Liver (tissue), 9 donors: ENCODE data around the gene TEX53. TPM values are rescaled to one million over a fixed set of nuclear protein-coding genes. Genes with fewer than 3 reads are reported as not detected.

Source experiments
- DNase-seq: peaks from one replicate; pipeline ENCODE4 v3.0.0-alpha.2; 2017; ENCODE audit warnings: low spot score
- H3K27ac ChIP-seq, 2 donors: one replicate each; pipeline ENCODE4 v1.7.0; 2013; ENCODE audit warnings: inconsistent platforms in 2 of 2, low read length in 2 of 2, control low read depth in 1 of 2, low read depth in 1 of 2, mild to moderate bottlenecking in 1 of 2
- H3K27me3 ChIP-seq, 4 donors: one replicate each; pipeline versions ENCODE4 v1.6.1 to v1.7.0; 2013; ENCODE audit warnings: low read length in 3 of 4, inconsistent platforms in 1 of 4, mild to moderate bottlenecking in 1 of 4, moderate library complexity in 1 of 4; ENCODE audit not compliant: control insufficient read depth in 4 of 4, insufficient read depth in 4 of 4
- H3K36me3 ChIP-seq, 4 donors: one replicate each; pipeline versions ENCODE4 v1.6.1 to v1.7.0; 2013; ENCODE audit warnings: low read length in 3 of 4, mild to moderate bottlenecking in 3 of 4, low read depth in 1 of 4, moderate library complexity in 1 of 4; ENCODE audit not compliant: control insufficient read depth in 4 of 4, insufficient read depth in 3 of 4
- H3K4me1 ChIP-seq, 4 donors: one replicate each; pipeline versions ENCODE4 v1.6.1 to v1.7.0; 2013; ENCODE audit warnings: low read length in 3 of 4, mild to moderate bottlenecking in 3 of 4, moderate library complexity in 1 of 4; ENCODE audit not compliant: control insufficient read depth in 4 of 4, insufficient read depth in 4 of 4
- H3K4me3 ChIP-seq, 3 donors: one replicate each; pipeline versions ENCODE4 v1.6.1 to v1.7.0; 2013; ENCODE audit warnings: low read length in 3 of 3, control low read depth in 1 of 3, low read depth in 1 of 3, mild to moderate bottlenecking in 1 of 3
- H3K9ac ChIP-seq, 2 donors: one replicate each; pipeline ENCODE4 v1.7.0; 2013; ENCODE audit warnings: low read length in 2 of 2, mild to moderate bottlenecking in 2 of 2, moderate library complexity in 2 of 2, control low read depth in 1 of 2, low read depth in 1 of 2
- H3K9me3 ChIP-seq, 4 donors: one replicate each; pipeline versions ENCODE4 v1.6.1 to v1.7.0; 2013; ENCODE audit warnings: low read length in 3 of 4; ENCODE audit not compliant: control insufficient read depth in 4 of 4
- ATF3 ChIP-seq: IDR thresholded peaks from 2 replicates; pipeline ENCODE4 v1.6.1; 2016; ENCODE audit warnings: antibody characterized with exemption
- CTCF ChIP-seq: fragments of 150-350 bp; IDR thresholded peaks from 2 replicates; pipeline ENCODE4 v1.5.1; 2017; ENCODE audit warnings: improper control_type of control experiment, low read depth, low read length; ENCODE audit not compliant: missing input control
- EGR1 ChIP-seq, 2 donors: IDR thresholded peaks; 2 replicates each; pipeline ENCODE4 v1.6.1; 2016 to 2018; ENCODE audit warnings: antibody characterized with exemption in 2 of 2, low read depth in 2 of 2
- FOXA1 ChIP-seq: IDR thresholded peaks from 2 replicates; pipeline ENCODE4 v1.6.1; 2016; ENCODE audit warnings: antibody characterized with exemption
- FOXA2 ChIP-seq: IDR thresholded peaks from 2 replicates; pipeline ENCODE4 v1.6.1; 2016; ENCODE audit warnings: antibody characterized with exemption
- GABPA ChIP-seq, 2 donors: IDR thresholded peaks in 1 of 2; conservative IDR thresholded peaks in 1 of 2; 2 replicates each; pipeline ENCODE4 v1.6.1; 2016; ENCODE audit warnings: antibody characterized with exemption in 2 of 2, mild to moderate bottlenecking in 1 of 2, moderate library complexity in 1 of 2
- HNF4A ChIP-seq, 2 donors: conservative IDR thresholded peaks; 2 replicates each; pipeline ENCODE4 v1.6.1; 2016; ENCODE audit warnings: antibody characterized with exemption in 2 of 2, mild to moderate bottlenecking in 2 of 2
- HNF4G ChIP-seq: IDR thresholded peaks from 2 replicates; pipeline ENCODE4 v1.6.1; 2016; ENCODE audit warnings: antibody characterized with exemption
- JUND ChIP-seq, 2 donors: IDR thresholded peaks; 2 replicates each; pipeline ENCODE4 v1.6.1; 2016; ENCODE audit warnings: antibody characterized with exemption in 2 of 2
- NR2F2 ChIP-seq: IDR thresholded peaks from 2 replicates; pipeline ENCODE4 v1.6.1; 2016; ENCODE audit warnings: antibody characterized with exemption
- RAD21 ChIP-seq, 2 donors: IDR thresholded peaks; 2 replicates each; pipeline ENCODE4 v1.6.1; 2016; ENCODE audit warnings: antibody characterized with exemption in 2 of 2, mild to moderate bottlenecking in 2 of 2
- RXRA ChIP-seq, 2 donors: IDR thresholded peaks; 2 replicates each; pipeline ENCODE4 v1.6.1; 2017 to 2018; ENCODE audit warnings: antibody characterized with exemption in 2 of 2, mild to moderate bottlenecking in 1 of 2
- TAF1 ChIP-seq: conservative IDR thresholded peaks from 2 replicates; pipeline ENCODE4 v1.6.1; 2016; ENCODE audit warnings: antibody characterized with exemption, mild to moderate bottlenecking
- YY1 ChIP-seq: IDR thresholded peaks from 2 replicates; pipeline ENCODE4 v1.6.1; 2016; ENCODE audit warnings: antibody characterized with exemption, mild to moderate bottlenecking
- WGBS: extraction: QIAGEN DNeasy Blood & Tissue Kit; methylation state at CpG from one replicate; pipeline ENCODE4 v1.1.7; 2013; 5-methylcytosine and 5-hydroxymethylcytosine counted together
- polyA plus RNA-seq, 2 donors: library from polyadenylated mRNA; stranded (reverse) in 1 of 2; unstranded in 1 of 2; fragments of 200-250 nt in 1 of 2; fragments of >200 nt in 1 of 2; fragmentation: Nextera tagmentation in 1 of 2; extraction: Ambion mirVana in 1 of 2; gene quantifications; one replicate each; pipeline versions ENCODE4 v1.2.1 to v1.2.3, GENCODE V29; 2013 to 2015
- total RNA-seq, 2 donors: library from RNA; depleted of rRNA; stranded (reverse); fragments of >200 nt; gene quantifications; one replicate each; pipeline ENCODE4 v1.2.3, GENCODE V29; 2014
- TF ChIP-seq, protein P1 (sequence below): IDR thresholded peaks from 2 replicates; pipeline ENCODE4 v1.6.1; 2016; ENCODE audit warnings: antibody characterized with exemption
- TF ChIP-seq, protein P2 (sequence below): IDR thresholded peaks from 2 replicates; pipeline ENCODE4 v1.6.1; 2016; ENCODE audit warnings: antibody characterized with exemption
- TF ChIP-seq, protein P3 (sequence below): IDR thresholded peaks from 2 replicates; pipeline ENCODE4 v1.6.1; 2016; ENCODE audit warnings: antibody characterized with exemption, mild to moderate bottlenecking
- donor health status: healthy.
- donor health status: healthy.
- donor health status: healthy.
- donor health status: healthy.
- donor health status: healthy.

The TEX53 gene
- total and polyA plus RNA-seq, 4 donors = not detected

DNA sequence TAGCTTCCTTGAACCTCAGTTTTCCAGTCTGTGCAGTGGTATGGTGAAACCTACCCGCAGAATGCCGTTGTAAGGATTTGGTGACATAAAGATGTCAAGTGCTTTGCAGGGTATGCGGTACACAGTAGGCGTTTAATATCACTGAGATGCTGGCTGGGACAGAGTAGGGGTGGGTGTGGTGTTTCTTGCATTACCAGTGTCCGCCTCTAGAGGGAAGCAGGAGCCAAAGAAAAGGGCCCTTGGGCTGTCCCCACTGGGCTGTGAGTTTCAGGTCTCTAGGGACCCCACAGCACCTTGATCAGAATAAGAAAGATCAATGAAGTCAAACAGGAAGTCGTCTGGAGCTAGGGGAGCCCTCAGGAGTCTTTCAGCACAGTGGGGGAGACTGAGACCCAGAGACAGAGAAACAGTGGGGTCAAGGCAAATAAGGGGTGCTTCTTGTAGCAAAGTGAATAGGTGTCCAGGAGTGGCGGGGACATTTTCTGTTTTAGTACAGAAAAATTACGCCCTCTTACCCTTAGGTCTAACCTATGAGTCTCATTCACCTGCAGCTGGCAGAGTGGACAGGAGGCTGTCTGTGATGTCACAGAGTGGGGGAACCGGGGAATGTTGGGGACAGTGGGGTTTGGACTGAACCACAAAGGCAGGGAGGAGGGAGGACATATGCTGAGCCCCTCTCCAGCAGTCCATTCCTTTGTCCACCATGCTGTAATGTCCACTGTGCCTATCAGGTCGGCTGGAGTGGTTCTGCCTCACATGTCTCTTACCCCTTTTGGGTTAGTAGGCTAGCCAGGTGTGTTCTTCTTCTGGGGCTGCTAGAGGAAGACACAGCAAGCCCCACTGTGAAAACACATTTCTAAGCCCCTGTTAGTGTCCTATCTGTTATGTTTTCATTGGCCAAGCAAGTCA is 4.7 kb upstream of the TEX53 start:
- H3K4me3 ChIP-seq = no peak overlapping the region
- H3K36me3 ChIP-seq = no peaks in the 10 kb centered on the region
- no peaks in the 10 kb centered on the region for H3K4me1 ChIP-seq
- TF ChIP-seq HNF4G = no peak
- peak; percentile 77 to 78 for TF ChIP-seq RAD21 (IDR thresholded peaks at IDR 0.05)
- TF ChIP-seq ATF3 = no peak
- TF ChIP-seq, protein P1, sequence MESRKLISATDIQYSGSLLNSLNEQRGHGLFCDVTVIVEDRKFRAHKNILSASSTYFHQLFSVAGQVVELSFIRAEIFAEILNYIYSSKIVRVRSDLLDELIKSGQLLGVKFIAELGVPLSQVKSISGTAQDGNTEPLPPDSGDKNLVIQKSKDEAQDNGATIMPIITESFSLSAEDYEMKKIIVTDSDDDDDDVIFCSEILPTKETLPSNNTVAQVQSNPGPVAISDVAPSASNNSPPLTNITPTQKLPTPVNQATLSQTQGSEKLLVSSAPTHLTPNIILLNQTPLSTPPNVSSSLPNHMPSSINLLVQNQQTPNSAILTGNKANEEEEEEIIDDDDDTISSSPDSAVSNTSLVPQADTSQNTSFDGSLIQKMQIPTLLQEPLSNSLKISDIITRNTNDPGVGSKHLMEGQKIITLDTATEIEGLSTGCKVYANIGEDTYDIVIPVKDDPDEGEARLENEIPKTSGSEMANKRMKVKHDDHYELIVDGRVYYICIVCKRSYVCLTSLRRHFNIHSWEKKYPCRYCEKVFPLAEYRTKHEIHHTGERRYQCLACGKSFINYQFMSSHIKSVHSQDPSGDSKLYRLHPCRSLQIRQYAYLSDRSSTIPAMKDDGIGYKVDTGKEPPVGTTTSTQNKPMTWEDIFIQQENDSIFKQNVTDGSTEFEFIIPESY = no peak
- no peak for TF ChIP-seq HNF4A (conservative IDR thresholded peaks at IDR 0.05)
- peak; percentile 72 for TF ChIP-seq CTCF
- no peak for TF ChIP-seq GABPA (IDR thresholded peaks at IDR 0.05 in 1 of 2, conservative IDR thresholded peaks at IDR 0.05 in 1 of 2)
- TF ChIP-seq TAF1 = no peak
- TF ChIP-seq YY1 = no peak
- 32% methylated on average over 10 of the region's 10 CpGs for WGBS
- DNase-seq = peak; percentile 59
- no peak overlapping the region for H3K9ac ChIP-seq
- H3K27me3 ChIP-seq = peaks cover 0 to 2% (median 0%) of the 10 kb centered on the region in 4 donors
- no peak overlapping the region for H3K27ac ChIP-seq
- no peaks in the 10 kb centered on the region for H3K9me3 ChIP-seq

DNA sequence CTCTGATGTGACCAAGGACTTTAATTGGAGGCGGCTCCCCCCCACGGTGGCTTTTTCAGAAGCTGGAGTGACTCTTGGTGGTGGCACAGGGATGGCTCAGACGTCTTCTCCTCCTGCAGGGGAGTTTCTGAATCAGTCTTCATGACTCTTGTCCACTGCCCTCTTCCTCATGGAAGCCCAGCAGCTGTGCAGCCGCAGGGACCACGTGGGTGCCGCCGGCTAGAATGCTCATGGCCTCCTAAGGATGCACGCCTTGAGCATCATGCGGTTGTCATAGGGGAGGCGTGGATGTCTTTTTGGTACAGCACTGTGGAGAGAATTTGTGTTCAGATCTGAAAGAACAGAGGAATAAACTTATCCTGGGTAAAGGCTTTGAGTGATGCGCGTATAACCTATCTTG is 1.3 kb downstream of the TEX53 start:
- no peaks in the 10 kb centered on the region for H3K9me3 ChIP-seq
- DNase-seq = no peak
- no peaks in the 10 kb centered on the region for H3K36me3 ChIP-seq
- no peak overlapping the region for H3K4me3 ChIP-seq
- no peaks in the 10 kb centered on the region for H3K4me1 ChIP-seq
- no peak for TF ChIP-seq JUND (IDR thresholded peaks at IDR 0.05)
- no peak for TF ChIP-seq CTCF
- no peak for TF ChIP-seq GABPA (IDR thresholded peaks at IDR 0.05 in 1 of 2, conservative IDR thresholded peaks at IDR 0.05 in 1 of 2)
- no peak for TF ChIP-seq TAF1
- TF ChIP-seq RXRA (IDR thresholded peaks at IDR 0.05) = no peak
- TF ChIP-seq, protein P2, sequence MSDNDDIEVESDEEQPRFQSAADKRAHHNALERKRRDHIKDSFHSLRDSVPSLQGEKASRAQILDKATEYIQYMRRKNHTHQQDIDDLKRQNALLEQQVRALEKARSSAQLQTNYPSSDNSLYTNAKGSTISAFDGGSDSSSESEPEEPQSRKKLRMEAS = no peak
- no peak for TF ChIP-seq EGR1 (IDR thresholded peaks at IDR 0.05; ENCODE audit: low read depth in 2 of 2)
- no peak for TF ChIP-seq FOXA2
- no peak for TF ChIP-seq HNF4G
- no peak for TF ChIP-seq RAD21 (IDR thresholded peaks at IDR 0.05)
- TF ChIP-seq, protein P3, sequence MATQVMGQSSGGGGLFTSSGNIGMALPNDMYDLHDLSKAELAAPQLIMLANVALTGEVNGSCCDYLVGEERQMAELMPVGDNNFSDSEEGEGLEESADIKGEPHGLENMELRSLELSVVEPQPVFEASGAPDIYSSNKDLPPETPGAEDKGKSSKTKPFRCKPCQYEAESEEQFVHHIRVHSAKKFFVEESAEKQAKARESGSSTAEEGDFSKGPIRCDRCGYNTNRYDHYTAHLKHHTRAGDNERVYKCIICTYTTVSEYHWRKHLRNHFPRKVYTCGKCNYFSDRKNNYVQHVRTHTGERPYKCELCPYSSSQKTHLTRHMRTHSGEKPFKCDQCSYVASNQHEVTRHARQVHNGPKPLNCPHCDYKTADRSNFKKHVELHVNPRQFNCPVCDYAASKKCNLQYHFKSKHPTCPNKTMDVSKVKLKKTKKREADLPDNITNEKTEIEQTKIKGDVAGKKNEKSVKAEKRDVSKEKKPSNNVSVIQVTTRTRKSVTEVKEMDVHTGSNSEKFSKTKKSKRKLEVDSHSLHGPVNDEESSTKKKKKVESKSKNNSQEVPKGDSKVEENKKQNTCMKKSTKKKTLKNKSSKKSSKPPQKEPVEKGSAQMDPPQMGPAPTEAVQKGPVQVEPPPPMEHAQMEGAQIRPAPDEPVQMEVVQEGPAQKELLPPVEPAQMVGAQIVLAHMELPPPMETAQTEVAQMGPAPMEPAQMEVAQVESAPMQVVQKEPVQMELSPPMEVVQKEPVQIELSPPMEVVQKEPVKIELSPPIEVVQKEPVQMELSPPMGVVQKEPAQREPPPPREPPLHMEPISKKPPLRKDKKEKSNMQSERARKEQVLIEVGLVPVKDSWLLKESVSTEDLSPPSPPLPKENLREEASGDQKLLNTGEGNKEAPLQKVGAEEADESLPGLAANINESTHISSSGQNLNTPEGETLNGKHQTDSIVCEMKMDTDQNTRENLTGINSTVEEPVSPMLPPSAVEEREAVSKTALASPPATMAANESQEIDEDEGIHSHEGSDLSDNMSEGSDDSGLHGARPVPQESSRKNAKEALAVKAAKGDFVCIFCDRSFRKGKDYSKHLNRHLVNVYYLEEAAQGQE = no peak
- no peak for TF ChIP-seq YY1
- TF ChIP-seq HNF4A (conservative IDR thresholded peaks at IDR 0.05) = no peak
- no peak for TF ChIP-seq NR2F2
- TF ChIP-seq, protein P1 = no peak
- TF ChIP-seq FOXA1 = no peak
- H3K27ac ChIP-seq = no peak overlapping the region
- WGBS = 84% methylated on average over 12 of the region's 12 CpGs
- H3K9ac ChIP-seq = no peak overlapping the region
- no peaks in the 10 kb centered on the region for H3K27me3 ChIP-seq
